SU-DHL-6 (cell line): ENCODE data around the gene CABP4.
A peak's percentile ranks its signal among the peaks of the same experiment; 100 is the strongest.
"Not testable (repeated sequence)": the region's sequence is repeated elsewhere in the genome, so short reads cannot be mapped to it uniquely, and the experiment has no call there.

Experiments used
- H2AFZ ChIP-seq: fragments of 200-600 bp; sonication (generic); 2 replicates; pipeline ENCODE4 v1.6.1; 2014; ENCODE audit warnings: low read depth, mild to moderate bottlenecking, moderate library complexity, mixed read lengths, antibody characterized with exemption, low read length; ENCODE audit not compliant: severe bottlenecking
- H3F3A ChIP-seq: fragments of 200-600 bp; shearing (Covaris generic); 2 replicates; pipeline ENCODE4 v1.6.0; 2016; ENCODE audit warnings: antibody characterized with exemption, mild to moderate bottlenecking; ENCODE audit not compliant: insufficient read depth
- H3K27ac ChIP-seq: fragments of 200-600 bp; sonication (generic); 2 replicates; pipeline ENCODE4 v1.5.1; 2016; ENCODE audit warnings: low read depth, mild to moderate bottlenecking, low read length, moderate library complexity, mixed read lengths
- H3K27me3 ChIP-seq: fragments of 200-600 bp; sonication (generic), shearing (Covaris generic); 2 replicates; pipeline ENCODE4 v1.6.0; 2014; ENCODE audit warnings: mild to moderate bottlenecking, low read length
- H3K36me3 ChIP-seq: fragments of 200-600 bp; sonication (generic); 2 replicates; pipeline ENCODE4 v1.6.1; 2014; ENCODE audit warnings: mild to moderate bottlenecking, low read length, mixed read lengths
- H3K4me2 ChIP-seq: fragments of 300-600, 200-600 bp; shearing (Covaris generic), sonication (generic); 2 replicates; pipeline ENCODE4 v1.6.0; 2014; ENCODE audit warnings: low read length, low read depth, mild to moderate bottlenecking; ENCODE audit not compliant: poor library complexity, severe bottlenecking
- H3K4me3 ChIP-seq: fragments of 200-600 bp; sonication (generic); 2 replicates; pipeline ENCODE4 v1.5.1; 2014; ENCODE audit warnings: antibody characterized with exemption, low read length, mild to moderate bottlenecking, mixed read lengths; ENCODE audit not compliant: insufficient read depth, poor library complexity, severe bottlenecking
- H3K79me2 ChIP-seq: fragments of 200-600 bp; sonication (generic); 2 replicates; pipeline ENCODE4 v1.6.1; 2014; ENCODE audit warnings: mild to moderate bottlenecking, low read length, moderate library complexity; ENCODE audit not compliant: insufficient read depth
- H3K9ac ChIP-seq: fragments of 200-600 bp; sonication (generic); 2 replicates; pipeline ENCODE4 v1.7.0; 2014; ENCODE audit warnings: mild to moderate bottlenecking, low read length
- H3K9me2 ChIP-seq: fragments of 200-600 bp; sonication (generic); replicated peaks from 2 replicates; pipeline ENCODE4 v1.6.1; 2014; ENCODE audit warnings: low read length; ENCODE audit not compliant: insufficient read depth
- H3K9me3 ChIP-seq: fragments of 200-600 bp; sonication (generic); 2 replicates; pipeline ENCODE4 v1.6.1; 2014; ENCODE audit warnings: low read length, mixed read lengths; ENCODE audit not compliant: insufficient read depth
- H4K20me1 ChIP-seq: fragments of 200-600 bp; sonication (generic); 2 replicates; pipeline ENCODE4 v1.6.1; 2014; ENCODE audit warnings: low read depth, mild to moderate bottlenecking, antibody characterized with exemption, low read length, moderate library complexity, mixed read lengths
- EZH2phosphoT487 ChIP-seq: fragments of 200-600 bp; sonication (generic), shearing (Covaris generic); conservative IDR thresholded peaks from 2 replicates; pipeline ENCODE4 v1.6.1; 2018; ENCODE audit warnings: mild to moderate bottlenecking, antibody characterized with exemption, low read length, moderate library complexity, mixed read lengths
- TF ChIP-seq, protein P1 (sequence below): fragments of 200-600 bp; sonication (generic); IDR thresholded peaks from one replicate; pipeline ENCODE4 v1.5.1; 2017; ENCODE audit warnings: antibody characterized with exemption, mild to moderate bottlenecking, low read length, moderate library complexity; ENCODE audit not compliant: insufficient read depth, poor library complexity, severe bottlenecking

CABP4 gene

DNA sequence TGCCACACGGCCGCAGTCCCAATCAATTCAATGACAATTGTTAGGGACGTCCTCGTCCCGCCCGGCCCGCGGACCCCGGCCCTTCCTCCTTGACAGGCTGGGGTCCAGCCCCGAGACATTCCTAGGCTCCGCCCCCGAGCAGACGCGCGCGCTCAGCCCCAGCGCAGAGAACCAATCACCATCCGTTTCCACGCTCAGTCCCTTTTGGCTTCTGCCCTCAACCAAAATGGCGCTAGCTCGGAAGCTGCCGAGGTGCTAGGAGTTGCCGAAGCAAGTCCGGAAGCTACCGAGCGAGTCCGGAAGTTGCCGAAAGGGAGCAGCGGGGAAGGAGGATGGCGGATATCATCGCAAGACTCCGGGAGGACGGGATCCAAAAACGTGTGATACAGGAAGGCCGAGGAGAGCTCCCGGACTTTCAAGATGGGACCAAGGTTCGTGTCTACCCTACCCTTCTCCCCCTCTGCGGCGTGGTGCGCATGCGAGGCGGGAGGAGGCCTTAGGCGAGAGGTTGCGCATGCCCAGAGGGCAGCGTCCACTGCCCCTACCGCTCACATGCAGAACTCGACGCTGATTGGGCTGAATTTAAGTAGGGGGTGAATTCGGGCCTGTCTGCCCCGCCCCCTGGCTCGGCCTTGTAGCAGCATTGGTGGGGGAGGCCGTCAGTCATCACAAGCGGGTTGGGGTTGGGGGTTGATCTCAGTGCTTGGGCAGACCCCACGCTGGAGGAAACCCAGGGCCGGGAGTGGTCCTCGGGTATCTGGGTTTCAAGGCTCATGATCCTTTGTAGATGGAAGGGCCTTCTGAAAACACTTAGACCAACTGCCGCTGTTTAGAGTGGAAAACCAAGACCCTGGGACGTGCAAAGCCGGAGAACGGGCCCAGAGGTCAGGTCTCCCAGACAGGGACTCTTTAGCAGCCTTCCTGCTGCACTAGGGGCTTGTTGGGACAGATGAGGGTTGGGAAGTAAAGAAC lies 28.0 kb downstream of the CABP4 start, which contains the start of gene AIP:
Gene AIP, plus strand, starts transcription at position 200 of the 972 bp plus-strand sequence. Its CDS starts 133 bp downstream, at position 333.
- peak within 1 kb of the TSS; percentile 53 for H3K4me3 ChIP-seq
- peaks cover 18% of the 10 kb centered on the region for H3K79me2 ChIP-seq
- no peaks in the 10 kb centered on the region for H3K36me3 ChIP-seq
- peak within 1 kb of the TSS; percentile 64 for H3K9ac ChIP-seq
- peak within 1 kb of the TSS; percentile 38 for H2AFZ ChIP-seq
- TF ChIP-seq, protein P1, sequence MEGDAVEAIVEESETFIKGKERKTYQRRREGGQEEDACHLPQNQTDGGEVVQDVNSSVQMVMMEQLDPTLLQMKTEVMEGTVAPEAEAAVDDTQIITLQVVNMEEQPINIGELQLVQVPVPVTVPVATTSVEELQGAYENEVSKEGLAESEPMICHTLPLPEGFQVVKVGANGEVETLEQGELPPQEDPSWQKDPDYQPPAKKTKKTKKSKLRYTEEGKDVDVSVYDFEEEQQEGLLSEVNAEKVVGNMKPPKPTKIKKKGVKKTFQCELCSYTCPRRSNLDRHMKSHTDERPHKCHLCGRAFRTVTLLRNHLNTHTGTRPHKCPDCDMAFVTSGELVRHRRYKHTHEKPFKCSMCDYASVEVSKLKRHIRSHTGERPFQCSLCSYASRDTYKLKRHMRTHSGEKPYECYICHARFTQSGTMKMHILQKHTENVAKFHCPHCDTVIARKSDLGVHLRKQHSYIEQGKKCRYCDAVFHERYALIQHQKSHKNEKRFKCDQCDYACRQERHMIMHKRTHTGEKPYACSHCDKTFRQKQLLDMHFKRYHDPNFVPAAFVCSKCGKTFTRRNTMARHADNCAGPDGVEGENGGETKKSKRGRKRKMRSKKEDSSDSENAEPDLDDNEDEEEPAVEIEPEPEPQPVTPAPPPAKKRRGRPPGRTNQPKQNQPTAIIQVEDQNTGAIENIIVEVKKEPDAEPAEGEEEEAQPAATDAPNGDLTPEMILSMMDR: no peak
- no peak for TF ChIP-seq EZH2phosphoT487
- peak within 1 kb of the TSS; percentile 95 for H3K27ac ChIP-seq
- no peaks in the 10 kb centered on the region for H4K20me1 ChIP-seq
- H3K27me3 ChIP-seq: no peaks in the 10 kb centered on the region
- no peaks in the 10 kb centered on the region for H3K9me2 ChIP-seq
- peaks cover 30% of the 10 kb centered on the region for H3F3A ChIP-seq
- peak within 1 kb of the TSS; percentile 96 for H3K4me2 ChIP-seq
- no peaks in the 10 kb centered on the region for H3K9me3 ChIP-seq

DNA sequence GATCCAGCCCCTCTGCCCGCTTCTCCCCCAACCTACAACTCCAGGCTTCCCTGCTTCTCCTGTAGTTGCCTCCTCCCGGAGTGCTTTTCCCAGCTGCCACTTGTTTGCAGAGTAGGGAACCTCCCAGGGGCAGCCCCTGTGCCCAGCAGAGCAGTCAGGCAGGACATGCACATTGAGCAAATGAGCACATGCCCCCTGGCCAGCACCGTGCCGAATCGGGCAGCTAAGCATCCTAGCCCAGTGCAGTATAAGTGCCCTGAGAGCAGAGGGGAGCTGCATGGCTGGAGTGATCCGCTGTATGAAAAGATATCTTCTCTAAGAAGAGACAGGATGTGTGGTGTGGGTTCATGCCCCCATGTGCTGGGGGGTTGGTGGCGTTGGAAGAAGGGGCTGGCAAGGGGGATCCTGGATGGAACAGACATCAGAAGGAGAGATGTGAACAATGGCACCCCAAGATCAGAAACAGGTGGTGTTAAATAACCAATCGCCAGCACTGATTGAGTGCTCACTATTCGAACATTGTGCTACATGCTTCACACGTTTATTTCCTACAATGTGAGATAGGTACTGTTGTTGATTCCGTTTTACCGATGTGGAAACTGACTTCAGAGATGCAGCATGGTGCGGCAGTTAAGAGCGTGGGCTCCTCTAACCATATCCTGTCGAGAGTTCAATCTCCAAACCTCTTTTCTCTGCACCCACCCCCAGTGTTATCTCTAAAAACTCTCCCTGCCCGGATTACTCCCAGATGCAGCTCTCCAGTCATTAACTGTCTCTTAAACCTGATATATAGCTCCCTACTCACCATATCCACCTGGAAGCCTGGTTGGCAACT lies 28.9 kb downstream of the CABP4 start:
- no peak overlapping the region for H2AFZ ChIP-seq
- peak overlapping the region; percentile 53 for H3K4me3 ChIP-seq
- H3K9me2 ChIP-seq: no peaks in the 10 kb centered on the region
- TF ChIP-seq, protein P1: no peak
- TF ChIP-seq EZH2phosphoT487: no peak
- peak overlapping the region; percentile 96 for H3K4me2 ChIP-seq
- H3K9me3 ChIP-seq: no peaks in the 10 kb centered on the region
- peak overlapping the region; percentile 95 for H3K27ac ChIP-seq
- no peaks in the 10 kb centered on the region for H3K27me3 ChIP-seq
- no peaks in the 10 kb centered on the region for H3K36me3 ChIP-seq
- peak overlapping the region; percentile 64 for H3K9ac ChIP-seq
- H4K20me1 ChIP-seq: no peaks in the 10 kb centered on the region
- H3K79me2 ChIP-seq: peaks cover 18% of the 10 kb centered on the region
- H3F3A ChIP-seq: peaks cover 30% of the 10 kb centered on the region

GRCh38 chr11:67484847-67485311 lies 29.7 kb downstream of the CABP4 start:
- peak overlapping the region; percentile 64 for H3K9ac ChIP-seq
- H3K79me2 ChIP-seq: peaks cover 18% of the 10 kb centered on the region
- TF ChIP-seq, protein P1: no peak
- TF ChIP-seq EZH2phosphoT487: no peak
- no peak overlapping the region for H2AFZ ChIP-seq
- H3K27ac ChIP-seq: peak overlapping the region; percentile 95
- peak overlapping the region; percentile 96 for H3K4me2 ChIP-seq
- H3K9me2 ChIP-seq: no peaks in the 10 kb centered on the region
- H3K36me3 ChIP-seq: no peaks in the 10 kb centered on the region
- H3F3A ChIP-seq: peaks cover 28% of the 10 kb centered on the region
- H3K4me3 ChIP-seq: peak overlapping the region; percentile 53
- no peaks in the 10 kb centered on the region for H3K27me3 ChIP-seq
- H4K20me1 ChIP-seq: no peaks in the 10 kb centered on the region
- no peaks in the 10 kb centered on the region for H3K9me3 ChIP-seq

DNA sequence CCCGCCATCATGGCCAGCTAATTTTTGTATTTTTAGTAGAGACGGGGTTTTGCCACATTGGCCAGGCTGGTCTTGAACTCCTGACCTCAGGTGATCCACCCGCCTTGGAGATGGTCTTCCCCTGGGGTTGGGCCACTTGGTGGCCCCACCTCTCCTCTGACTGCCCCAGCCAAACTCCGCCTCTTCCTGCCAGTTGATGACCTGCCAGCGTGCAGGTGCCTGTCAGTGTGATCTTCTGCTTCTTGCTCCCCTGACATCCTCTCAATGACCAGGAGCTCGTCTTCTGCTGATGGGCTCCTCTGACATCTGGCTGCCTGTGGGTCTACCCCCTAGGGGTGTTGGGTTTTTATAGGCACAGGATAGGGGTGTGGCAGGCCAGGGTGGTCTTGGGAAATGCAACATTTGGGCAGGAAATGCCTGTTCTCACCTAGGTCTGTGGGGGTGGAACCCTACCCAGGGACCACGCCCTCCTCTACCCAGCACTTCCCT lies 30.8 kb downstream of the CABP4 start:
- Histone ChIP-seq H3K27ac (peak overlapping the region; percentile 95), H3K4me2 (peak overlapping the region; percentile 96), H3F3A (peaks cover 25% of the 10 kb centered on the region), H3K9ac (peak overlapping the region; percentile 64), H3K79me2 (peaks cover 18% of the 10 kb centered on the region)
- not testable (repeated sequence) for H3K4me3 ChIP-seq, H2AFZ ChIP-seq, H3K36me3 ChIP-seq, H3K9me3 ChIP-seq, H4K20me1 ChIP-seq, H3K9me2 ChIP-seq, H3K27me3 ChIP-seq
